ENCODE data around the gene FOXN4.

The FOXN4 gene

GRCh38 chr12:109291117-109291516, 18.0 kb downstream of the FOXN4 start:
- no peak for TF ChIP-seq CTCF (IDR thresholded peaks at IDR 0.05; ENCODE audit: extremely low read depth, insufficient read depth, missing control alignments)
- DNase-seq (ENCODE audit: low spot score) = no peak
- in situ Hi-C loops (cut with MboI; ENCODE audit: low pct_unique_long_range_greater_than_20kb, low sequenced_read_pairs, unreplicated experiment) = no loop called here

GRCh38 chr12:109290061-109290460, 19.0 kb downstream of the FOXN4 start:
- TF ChIP-seq CTCF (IDR thresholded peaks at IDR 0.05; ENCODE audit: extremely low read depth, insufficient read depth, missing control alignments) = no peak
- in situ Hi-C loops (cut with MboI; ENCODE audit: low pct_unique_long_range_greater_than_20kb, low sequenced_read_pairs, unreplicated experiment) = no loop called here
- DNase-seq (ENCODE audit: low spot score) = no peak

- no peak for TF ChIP-seq CTCF (IDR thresholded peaks at IDR 0.05; ENCODE audit: extremely low read depth, insufficient read depth, missing control alignments)
- DNase-seq (ENCODE audit: low spot score) = no peak
- in situ Hi-C loops (cut with MboI; ENCODE audit: low pct_unique_long_range_greater_than_20kb, low sequenced_read_pairs, unreplicated experiment) = no loop called here
Measured at GRCh38 chr12:109289551-109289950, 19.5 kb downstream of the FOXN4 start.

- in situ Hi-C loops (cut with MboI; ENCODE audit: low pct_unique_long_range_greater_than_20kb, low sequenced_read_pairs, unreplicated experiment) = no loop called here
- no peak for TF ChIP-seq CTCF (IDR thresholded peaks at IDR 0.05; ENCODE audit: extremely low read depth, insufficient read depth, missing control alignments)
- DNase-seq (ENCODE audit: low spot score) = no peak
Measured at GRCh38 chr12:109289004-109289403, 20.1 kb downstream of the FOXN4 start.

GRCh38 chr12:109288571-109288970, 20.5 kb downstream of the FOXN4 start:
- no peak for DNase-seq (ENCODE audit: low spot score)
- no peak for TF ChIP-seq CTCF (IDR thresholded peaks at IDR 0.05; ENCODE audit: extremely low read depth, insufficient read depth, missing control alignments)
- in situ Hi-C loops (cut with MboI; ENCODE audit: low pct_unique_long_range_greater_than_20kb, low sequenced_read_pairs, unreplicated experiment) = no loop called here

- no peak for DNase-seq (ENCODE audit: low spot score)
- TF ChIP-seq CTCF (IDR thresholded peaks at IDR 0.05; ENCODE audit: extremely low read depth, insufficient read depth, missing control alignments) = no peak
- in situ Hi-C loops (cut with MboI; ENCODE audit: low pct_unique_long_range_greater_than_20kb, low sequenced_read_pairs, unreplicated experiment) = no loop called here
Measured at GRCh38 chr12:109287811-109288469, 21.1 kb downstream of the FOXN4 start.
